Cardiac muscle cell (in vitro differentiated cells and primary cell): ENCODE results near the gene ZNF555. TPM values are rescaled to one million over a fixed set of nuclear protein-coding genes. Genes with fewer than 3 reads are reported as not detected.

Experiments used
- DNase-seq, 2 donors: peaks; one replicate each; pipeline versions ENCODE4 v3.0.0 to v3.0.0-alpha.2; 2010 to 2017; ENCODE audit warnings: low read depth in 1 of 2, low spot score in 1 of 2
- H3K27ac ChIP-seq: fragments of 200-600 bp; sonication (generic); 2 replicates; pipeline ENCODE4 v1.5.1; 2016
- H3K27me3 ChIP-seq: fragments of 200-600 bp; sonication (generic); 2 replicates; pipeline ENCODE4 v1.6.0; 2016; ENCODE audit warnings: control low read depth
- H3K36me3 ChIP-seq: fragments of 200-600 bp; sonication (generic); 2 replicates; pipeline ENCODE4 v1.5.1; 2016; ENCODE audit warnings: control low read depth
- H3K4me1 ChIP-seq: fragments of 200-600 bp; sonication (generic); 2 replicates; pipeline ENCODE4 v1.8.1; 2017; ENCODE audit warnings: low read depth, mild to moderate bottlenecking, mixed run types
- H3K4me3 ChIP-seq: fragments of 200-600 bp; sonication (generic); 2 replicates; pipeline ENCODE4 v1.5.1; 2016; ENCODE audit warnings: mild to moderate bottlenecking
- H3K9me3 ChIP-seq: fragments of 200-600 bp; sonication (generic); 2 replicates; pipeline ENCODE4 v1.5.1; 2017; ENCODE audit warnings: low read depth, mild to moderate bottlenecking, control low read depth
- polyA plus RNA-seq: library from polyadenylated mRNA; unstranded; fragments of >200 nt; fragmentation: Nextera tagmentation; extraction: Ambion mirVana; gene quantifications from 2 replicates; pipeline ENCODE4 v1.2.1, GENCODE V29; 2016
- total RNA-seq: library from RNA; depleted of rRNA; stranded (reverse); fragments of >200 nt; gene quantifications from 2 replicates; pipeline ENCODE4 v1.2.3, GENCODE V29; 2016
- TF ChIP-seq, protein P1 (sequence below): IDR thresholded peaks from 2 replicates; pipeline ENCODE4 v1.5.1; 2012; ENCODE audit warnings: low read depth, mild to moderate bottlenecking, low read length

Gene ZNF555
- total and polyA plus RNA-seq, 2 experiments from 2014 or later, result 9.0 to 9.5 TPM

DNA sequence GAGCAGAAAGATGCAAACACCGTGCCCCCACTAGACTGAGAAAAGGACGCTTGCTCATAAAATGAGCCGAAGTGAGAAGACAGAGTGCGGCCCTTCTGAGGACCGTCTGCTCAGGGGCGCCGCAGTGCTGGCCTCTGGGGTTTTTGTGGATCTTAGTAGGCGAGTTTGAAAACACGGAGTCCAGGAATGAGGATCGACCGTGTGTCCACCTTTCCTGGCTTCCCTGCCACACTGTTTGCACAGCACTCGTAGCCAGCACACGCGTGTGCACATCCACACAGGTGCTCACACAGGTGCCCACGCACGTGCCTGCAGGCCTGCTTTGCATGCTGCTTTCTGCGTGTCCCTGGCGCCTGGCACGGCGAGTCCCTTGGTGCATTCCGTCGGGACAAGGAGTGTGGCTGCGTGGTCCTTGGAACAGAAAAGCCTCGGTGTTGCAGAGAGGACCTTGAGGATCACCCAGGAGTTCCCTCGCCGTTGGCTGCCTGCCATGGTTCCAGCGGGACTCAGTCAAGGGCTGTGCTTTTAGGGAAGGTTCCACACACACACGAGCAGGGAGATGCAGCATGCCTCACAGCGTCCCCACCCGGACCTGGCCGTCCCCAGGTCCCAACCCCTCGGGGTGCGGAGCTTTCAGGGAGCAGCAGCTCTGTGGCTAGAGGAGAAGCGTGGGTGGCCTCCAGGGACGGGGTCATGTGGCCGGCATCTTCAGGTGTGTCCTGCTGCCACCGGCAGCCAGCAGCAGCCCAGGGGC is 31.7 kb upstream of the ZNF555 start:
- Histone ChIP-seq H3K4me1 (no peaks in the 10 kb centered on the region), H3K4me3 (no peak overlapping the region), H3K9me3 (no peaks in the 10 kb centered on the region), H3K36me3 (peaks cover 29% of the 10 kb centered on the region), H3K27me3 (no peaks in the 10 kb centered on the region), H3K27ac (no peak overlapping the region)
- DNase-seq, result no peak
- TF ChIP-seq, protein P1, sequence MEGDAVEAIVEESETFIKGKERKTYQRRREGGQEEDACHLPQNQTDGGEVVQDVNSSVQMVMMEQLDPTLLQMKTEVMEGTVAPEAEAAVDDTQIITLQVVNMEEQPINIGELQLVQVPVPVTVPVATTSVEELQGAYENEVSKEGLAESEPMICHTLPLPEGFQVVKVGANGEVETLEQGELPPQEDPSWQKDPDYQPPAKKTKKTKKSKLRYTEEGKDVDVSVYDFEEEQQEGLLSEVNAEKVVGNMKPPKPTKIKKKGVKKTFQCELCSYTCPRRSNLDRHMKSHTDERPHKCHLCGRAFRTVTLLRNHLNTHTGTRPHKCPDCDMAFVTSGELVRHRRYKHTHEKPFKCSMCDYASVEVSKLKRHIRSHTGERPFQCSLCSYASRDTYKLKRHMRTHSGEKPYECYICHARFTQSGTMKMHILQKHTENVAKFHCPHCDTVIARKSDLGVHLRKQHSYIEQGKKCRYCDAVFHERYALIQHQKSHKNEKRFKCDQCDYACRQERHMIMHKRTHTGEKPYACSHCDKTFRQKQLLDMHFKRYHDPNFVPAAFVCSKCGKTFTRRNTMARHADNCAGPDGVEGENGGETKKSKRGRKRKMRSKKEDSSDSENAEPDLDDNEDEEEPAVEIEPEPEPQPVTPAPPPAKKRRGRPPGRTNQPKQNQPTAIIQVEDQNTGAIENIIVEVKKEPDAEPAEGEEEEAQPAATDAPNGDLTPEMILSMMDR, result no peak

GRCh38 chr19:2810141-2811091 is 30.9 kb upstream of the ZNF555 start:
- no peaks in the 10 kb centered on the region for H3K9me3 ChIP-seq
- TF ChIP-seq, protein P1, result no peak
- H3K27me3 ChIP-seq, result no peaks in the 10 kb centered on the region
- no peak overlapping the region for H3K27ac ChIP-seq
- DNase-seq, result no peak
- H3K4me1 ChIP-seq, result no peaks in the 10 kb centered on the region
- no peak overlapping the region for H3K4me3 ChIP-seq
- H3K36me3 ChIP-seq, result peaks cover 28% of the 10 kb centered on the region

DNA sequence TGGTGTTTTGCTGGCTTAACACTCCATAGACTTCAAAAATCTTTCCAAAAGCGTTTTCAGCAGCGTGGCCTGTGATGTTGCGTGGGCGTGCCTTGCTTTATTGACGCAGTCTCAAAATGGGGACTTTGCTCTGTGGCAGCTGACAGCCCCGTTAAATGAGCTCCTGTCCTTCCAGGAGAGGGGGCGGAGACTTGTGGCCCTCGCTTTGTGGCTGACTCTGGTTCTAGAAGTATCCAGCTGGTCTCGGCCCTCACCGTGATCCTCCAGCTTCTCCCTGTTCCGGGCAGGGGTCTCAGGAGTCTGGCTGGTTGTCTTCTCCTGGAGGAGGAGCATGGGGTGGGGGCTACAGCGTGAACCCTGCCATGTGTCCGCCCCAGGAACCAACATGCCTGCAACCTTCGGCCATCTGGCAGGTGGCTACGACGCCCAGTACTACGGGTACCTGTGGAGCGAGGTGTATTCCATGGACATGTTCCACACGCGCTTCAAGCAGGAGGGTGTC is 30.0 kb upstream of the ZNF555 start:
- no peak overlapping the region for H3K27ac ChIP-seq
- H3K4me1 ChIP-seq, result no peaks in the 10 kb centered on the region
- no peaks in the 10 kb centered on the region for H3K9me3 ChIP-seq
- peaks cover 26% of the 10 kb centered on the region for H3K36me3 ChIP-seq
- no peak overlapping the region for H3K4me3 ChIP-seq
- TF ChIP-seq, protein P1, result no peak
- no peaks in the 10 kb centered on the region for H3K27me3 ChIP-seq
- DNase-seq, result no peak

DNA sequence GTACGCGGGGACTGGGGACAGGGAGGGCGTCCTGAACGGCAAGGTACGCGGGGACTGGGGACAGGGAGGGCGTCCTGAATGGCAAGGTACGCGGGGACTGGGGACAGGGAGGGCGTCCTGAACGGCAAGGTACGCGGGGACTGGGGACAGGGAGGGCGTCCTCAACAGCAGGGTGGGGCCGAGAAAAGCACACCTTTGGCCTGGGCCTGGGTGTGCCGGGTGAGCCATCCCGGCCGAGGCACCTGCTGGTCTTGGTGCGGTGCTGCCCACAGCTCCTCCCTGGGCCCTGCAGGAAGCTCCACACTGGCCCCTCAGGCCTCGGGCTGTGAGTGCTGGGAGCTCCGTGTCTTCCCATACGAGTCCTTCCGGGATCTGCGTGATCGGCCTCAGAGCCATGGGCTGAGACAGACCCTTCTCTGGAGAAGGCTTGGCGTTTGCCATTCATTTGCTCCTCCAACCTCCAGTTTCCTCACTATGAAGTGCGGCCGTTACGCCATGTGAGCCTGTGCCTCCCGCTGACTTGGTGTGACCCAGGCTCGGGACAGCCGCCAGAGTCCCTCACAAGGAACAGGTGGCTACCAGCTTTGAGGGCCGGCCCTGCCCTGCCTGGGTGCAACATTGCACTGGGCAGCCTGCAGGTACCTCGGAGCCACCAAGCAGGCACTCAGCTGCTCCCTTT is 29.4 kb upstream of the ZNF555 start:
- DNase-seq, result no peak
- Histone ChIP-seq H3K36me3 (peaks cover 25% of the 10 kb centered on the region), H3K4me1 (no peaks in the 10 kb centered on the region), H3K27me3 (no peaks in the 10 kb centered on the region), H3K9me3 (no peaks in the 10 kb centered on the region), H3K4me3 (no peak overlapping the region), H3K27ac (no peak overlapping the region)
- TF ChIP-seq, protein P1, result no peak
